HL-60 (cell line): ENCODE data around the gene LRIG2.

ENCODE experiments used
- DNase-seq, 2 experiments: peaks; one replicate each; pipeline ENCODE4 v3.0.0-alpha.2; 2010 to 2020; ENCODE audit warnings: low read depth in 1 of 2, low spot score in 1 of 2
- H3K27ac ChIP-seq: fragments of 250-450 bp; sonication (Bioruptor Pico); replicated peaks from 2 replicates; pipeline ENCODE4 v1.5.1; 2020; ENCODE audit warnings: mild to moderate bottlenecking, moderate library complexity
- H3K27me3 ChIP-seq: fragments of 250-450 bp; sonication (Bioruptor Pico); 2 replicates; pipeline ENCODE4 v1.5.1; 2021; ENCODE audit warnings: mild to moderate bottlenecking, moderate library complexity; ENCODE audit not compliant: insufficient read depth, poor library complexity, severe bottlenecking
- H3K4me3 ChIP-seq: replicated peaks from 2 replicates; pipeline ENCODE4 v1.5.1; 2011; ENCODE audit warnings: mild to moderate bottlenecking, control low read depth, low read length; ENCODE audit not compliant: insufficient read depth
- CTCF ChIP-seq: IDR thresholded peaks from one replicate; pipeline ENCODE4 v1.5.1; 2011; ENCODE audit warnings: low read length, control low read depth, inconsistent platforms; ENCODE audit not compliant: insufficient read depth
- GABPA ChIP-seq: IDR thresholded peaks from 2 replicates; pipeline ENCODE4 v1.6.1; 2012; ENCODE audit warnings: low read depth
- POLR2AphosphoS5 ChIP-seq: IDR thresholded peaks from 2 replicates; pipeline ENCODE4 v1.6.1; 2012; ENCODE audit warnings: low read depth
- REST ChIP-seq: IDR thresholded peaks from 2 replicates; pipeline ENCODE4 v1.6.1; 2012; ENCODE audit warnings: low read depth; ENCODE audit not compliant: insufficient replicate concordance
- SPI1 ChIP-seq: IDR thresholded peaks from 2 replicates; pipeline ENCODE4 v1.6.1; 2012; ENCODE audit warnings: low read depth, mild to moderate bottlenecking, borderline replicate concordance

The LRIG2 gene

GRCh38 chr1:113141650-113142473, 68.9 kb downstream of the LRIG2 start:
- no peak for DNase-seq
- no peak overlapping the region for H3K4me3 ChIP-seq
- H3K27ac ChIP-seq, result no peak overlapping the region
- no peak for TF ChIP-seq POLR2AphosphoS5
- no peaks in the 10 kb centered on the region for H3K27me3 ChIP-seq

- H3K27ac ChIP-seq, result no peak overlapping the region
- no peak for DNase-seq
These were observed 69.8 kb downstream of the LRIG2 start for GRCh38 chr1:113142791-113143190.

GRCh38 chr1:113146242-113147072, 73.5 kb downstream of the LRIG2 start:
- TF ChIP-seq GABPA (no peak), POLR2AphosphoS5 (no peak), CTCF (no peak), REST (no peak), SPI1 (no peak)
- no peak overlapping the region for H3K4me3 ChIP-seq
- DNase-seq, result no peak
- H3K27me3 ChIP-seq, result no peaks in the 10 kb centered on the region
- H3K27ac ChIP-seq, result no peak overlapping the region

More at GRCh38 chr1:113142791-113143190, 69.8 kb downstream of the LRIG2 start:
- TF ChIP-seq GABPA (no peak), REST (no peak), CTCF (no peak), POLR2AphosphoS5 (no peak), SPI1 (no peak)
- Histone ChIP-seq H3K4me3 (no peak overlapping the region), H3K27me3 (no peaks in the 10 kb centered on the region)

- no peak overlapping the region for H3K27ac ChIP-seq
- no peak for DNase-seq
- TF ChIP-seq REST, result no peak
- no peak for TF ChIP-seq SPI1
- no peak for TF ChIP-seq CTCF
- TF ChIP-seq GABPA, result no peak
- TF ChIP-seq POLR2AphosphoS5, result no peak
- H3K4me3 ChIP-seq, result no peak overlapping the region
- H3K27me3 ChIP-seq, result no peaks in the 10 kb centered on the region
These were observed 74.2 kb downstream of the LRIG2 start for GRCh38 chr1:113147073-113147625.
